ENCODE results near the gene MS4A4E.
"Not testable (repeated sequence)": the region's sequence is repeated elsewhere in the genome, so short reads cannot be mapped to it uniquely, and the experiment has no call there.

MS4A4E gene

GRCh38 chr11:60169264-60169915, 73.5 kb downstream of the MS4A4E start:
- DNase-seq: no peak

DNA sequence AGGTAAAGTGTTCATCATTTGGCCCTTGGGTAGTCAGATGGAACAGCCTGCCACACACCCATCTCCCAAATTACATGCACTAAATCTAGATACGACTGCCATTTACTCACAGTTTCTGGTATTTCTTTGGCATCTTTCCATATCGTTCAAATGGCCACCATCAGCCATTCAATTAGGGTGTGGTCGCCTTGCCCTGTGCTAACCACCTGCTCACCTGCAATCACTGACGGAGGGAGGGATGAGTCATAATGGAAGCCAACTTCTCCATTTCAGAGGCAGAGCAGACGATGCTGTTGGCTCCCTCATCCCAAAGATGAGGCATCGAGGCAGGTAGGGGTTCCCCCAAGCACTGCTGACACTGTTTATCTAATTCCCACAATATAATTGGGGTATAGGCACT, 74.6 kb downstream of the MS4A4E start:
- no peak for DNase-seq

DNA sequence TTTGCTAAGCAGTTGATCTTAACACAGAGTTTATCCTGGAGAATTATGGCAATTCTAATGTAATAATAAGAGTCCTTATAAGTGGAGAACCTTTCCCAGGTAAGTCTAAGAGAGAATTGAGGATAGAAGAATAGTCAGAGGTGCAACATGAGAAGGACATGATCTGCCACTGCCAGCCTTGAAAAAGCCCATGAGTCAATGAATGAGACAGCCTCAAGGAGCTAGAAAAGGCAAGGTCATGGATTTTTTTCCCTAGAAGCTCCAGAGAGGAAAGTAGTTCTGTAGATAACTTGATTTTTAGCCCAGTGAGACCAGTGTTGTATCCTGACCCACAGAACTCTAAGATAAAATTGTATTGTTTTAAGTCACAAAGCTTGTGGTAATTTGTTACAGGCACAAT, 77.0 kb downstream of the MS4A4E start:
- no peak for DNase-seq

GRCh38 chr11:60165538-60165937, 77.4 kb downstream of the MS4A4E start:
- no peak for DNase-seq

- no peak for DNase-seq
Measured at GRCh38 chr11:60164550-60165075, 78.3 kb downstream of the MS4A4E start.

DNA sequence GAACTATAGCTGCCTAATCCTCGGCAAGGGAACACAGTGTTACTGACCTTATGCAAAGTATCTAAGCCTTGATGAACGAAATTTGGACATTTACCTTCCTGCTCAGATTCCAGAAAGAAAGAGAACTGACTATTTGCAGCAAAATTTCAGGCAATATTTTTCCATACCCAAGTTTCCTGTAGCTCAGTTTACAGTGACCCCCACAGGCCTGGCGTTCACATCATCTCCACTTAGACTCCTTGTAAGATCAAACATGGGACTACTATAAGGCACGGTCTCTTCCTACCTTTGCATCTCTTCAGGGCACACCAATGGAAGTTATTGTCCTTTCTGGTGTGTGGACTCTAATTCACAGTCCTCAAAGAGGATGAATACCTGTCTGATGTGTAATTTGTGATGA, 81.2 kb downstream of the MS4A4E start:
- no peak for DNase-seq

DNA sequence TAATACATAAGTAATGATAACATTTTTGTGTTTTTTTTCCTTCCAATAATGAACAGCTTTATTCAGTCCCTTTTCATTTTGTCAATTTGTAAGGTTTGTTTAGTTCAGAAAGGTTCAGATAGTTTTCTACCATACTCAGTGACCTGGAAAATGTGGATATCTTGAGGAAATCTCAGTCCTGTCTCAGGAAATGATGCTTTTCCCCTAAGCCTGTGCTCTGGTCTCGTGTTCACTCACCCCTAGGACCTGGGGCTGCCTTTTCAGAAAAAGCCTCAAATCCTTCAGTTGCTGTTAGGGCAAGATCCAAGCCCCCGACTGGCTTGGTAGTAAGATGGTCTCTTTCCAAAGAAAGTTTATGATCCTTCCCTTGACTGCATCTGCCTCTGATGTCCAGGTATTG, 81.8 kb downstream of the MS4A4E start:
- DNase-seq: no peak

GRCh38 chr11:60159868-60160267, 83.1 kb downstream of the MS4A4E start:
- DNase-seq: no peak

- DNase-seq: no peak
Measured at GRCh38 chr11:60159284-60159683, 83.7 kb downstream of the MS4A4E start.

- DNase-seq: no peak
Measured at GRCh38 chr11:60158636-60159035, 84.3 kb downstream of the MS4A4E start.

DNA sequence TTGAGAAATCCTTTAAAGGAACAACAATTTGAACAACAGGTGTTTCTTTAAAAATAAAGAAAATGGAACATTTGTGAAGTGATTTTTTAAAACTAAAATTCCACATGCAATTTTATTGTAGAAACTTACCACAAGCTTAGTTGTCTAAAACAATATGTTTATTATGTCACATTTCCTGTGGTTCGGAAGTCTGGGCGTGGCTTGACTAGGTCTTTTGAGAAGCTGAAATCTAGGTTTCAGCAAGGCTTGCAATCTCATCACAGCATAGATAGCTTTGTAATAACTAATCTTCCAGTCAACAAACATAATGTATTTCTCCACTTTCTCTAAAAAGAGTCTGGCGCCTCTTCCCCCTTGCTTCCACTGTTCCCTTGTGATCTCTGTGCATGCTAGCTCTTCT, 87.0 kb downstream of the MS4A4E start:
- DNase-seq: no peak

- DNase-seq: not testable (repeated sequence)
Measured at GRCh38 chr11:60152727-60153126, 90.2 kb downstream of the MS4A4E start.

DNA sequence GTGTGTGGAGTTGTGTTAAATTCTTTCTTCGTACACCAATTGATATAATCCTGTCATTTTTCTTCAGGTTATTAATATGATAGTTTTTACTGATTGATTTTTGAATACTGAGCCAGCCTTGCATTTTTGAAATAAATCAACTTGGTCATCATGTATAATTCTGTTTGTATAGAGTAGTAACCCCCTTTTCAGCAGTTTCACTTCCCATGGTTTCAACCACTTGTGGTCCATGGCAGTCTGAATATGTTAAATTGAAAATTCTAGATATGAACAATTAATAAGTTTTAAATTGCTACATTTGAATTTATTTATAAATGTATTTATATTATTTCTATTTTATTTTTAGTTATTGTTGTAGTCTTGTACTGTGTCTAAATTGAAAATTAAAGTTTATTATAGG, 92.7 kb downstream of the MS4A4E start:
- DNase-seq: no peak

All from CD4-positive, alpha-beta T cell treated with Interleukin-21 for 1 hour (primary cell).